Calu3 (cell line): ENCODE data around the gene PCNT. TPM values are rescaled to one million over a fixed set of nuclear protein-coding genes. Genes with fewer than 3 reads are reported as not detected.

Experiments
- BruUV-seq: library from RNA; stranded (reverse); fragments of 400-500 nt; replicated peaks from 2 replicates; lab custom pipeline; 2021; lab: Mats Ljungman, UMichigan
- CTCF ChIA-PET: fragments of 300-600 bp; sonication (Branson Sonifier 250); formaldehyde crosslinking; loops from one replicate; lab custom pipeline; 2022; ENCODE audit warnings: antibody characterized with exemption; lab: Charles Lee
- DNase-seq: peaks from one replicate; pipeline ENCODE4 v3.0.0; 2022
- H3K27ac Mint-ChIP-seq: one replicate; pipeline ENCODE4 v1.8.0; 2022; ENCODE audit warnings: mixed read lengths; ENCODE audit not compliant: unreplicated experiment
- H3K27me3 Mint-ChIP-seq: one replicate; pipeline ENCODE4 v1.8.0; 2022; ENCODE audit warnings: mixed read lengths; ENCODE audit not compliant: unreplicated experiment
- H3K36me3 Mint-ChIP-seq: one replicate; pipeline ENCODE4 v1.8.0; 2022; ENCODE audit warnings: mild to moderate bottlenecking, moderate library complexity, mixed read lengths; ENCODE audit not compliant: insufficient read depth, unreplicated experiment
- H3K4me1 Mint-ChIP-seq: one replicate; pipeline ENCODE4 v1.8.0; 2022; ENCODE audit warnings: mild to moderate bottlenecking, low read depth, mixed read lengths; ENCODE audit not compliant: unreplicated experiment
- H3K4me3 Mint-ChIP-seq: one replicate; pipeline ENCODE4 v1.8.0; 2022; ENCODE audit warnings: mild to moderate bottlenecking, low read depth, moderate library complexity, mixed read lengths; ENCODE audit not compliant: unreplicated experiment
- H3K9me3 Mint-ChIP-seq: one replicate; pipeline ENCODE4 v1.8.0; 2022; ENCODE audit warnings: low read depth, mixed read lengths; ENCODE audit not compliant: unreplicated experiment
- intact Hi-C: fragments of 100-400 bp; cut with micrococcal nuclease; formaldehyde crosslinking; loops from one replicate; pipeline ENCODE4 v1.10.0; 2022; ENCODE audit not compliant: unreplicated experiment
- total RNA-seq: library from RNA; stranded (reverse); gene quantifications from 2 replicates; pipeline ENCODE4 v1.2.3, GENCODE V29; 2022
- TF ChIP-seq, protein P1 (sequence below): fragments of 200-600 bp; IDR thresholded peaks from one replicate; pipeline ENCODE4 v1.8.0; 2022; ENCODE audit warnings: antibody characterized with exemption; ENCODE audit not compliant: unreplicated experiment

PCNT gene
- total RNA-seq, 1 experiment from 2014 or later: 32.2 TPM

DNA sequence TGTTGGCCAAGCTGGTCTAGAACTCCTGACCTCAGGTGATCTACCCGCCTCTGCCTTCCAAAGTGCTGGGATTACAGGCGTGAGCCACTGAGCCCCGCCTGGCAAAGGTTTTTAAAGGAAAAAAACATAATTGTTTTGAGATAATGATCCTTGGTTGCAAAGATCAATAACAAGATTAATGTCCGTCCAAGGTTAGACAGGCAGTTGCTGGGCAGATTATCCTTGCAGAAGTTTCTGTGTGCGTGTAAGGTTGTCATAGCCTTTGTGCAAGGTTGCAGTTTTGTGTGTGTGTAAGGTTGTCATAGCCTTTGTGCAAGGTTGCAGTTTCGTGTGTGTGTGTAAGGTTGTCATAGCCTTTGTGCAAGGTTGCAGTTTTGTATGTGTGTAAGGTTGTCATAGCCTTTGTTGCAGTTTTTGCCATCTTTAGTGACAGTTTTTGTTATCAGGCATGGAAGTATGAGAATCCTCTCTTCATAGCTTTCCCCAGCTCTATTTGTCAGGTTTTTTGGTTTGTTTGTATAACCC is 34.2 kb upstream of the PCNT start:
- H3K4me1 Mint-ChIP-seq: no peaks in the 10 kb centered on the region
- CTCF ChIA-PET: interaction anchor here (0.7 kb wide), 2 partner anchors 33 to 49 kb away, joined by 3 to 4 read pairs; no protein-coding TSS in a partner anchor
- no peak for DNase-seq
- BruUV-seq: no TSS peak
- TF ChIP-seq, protein P1, sequence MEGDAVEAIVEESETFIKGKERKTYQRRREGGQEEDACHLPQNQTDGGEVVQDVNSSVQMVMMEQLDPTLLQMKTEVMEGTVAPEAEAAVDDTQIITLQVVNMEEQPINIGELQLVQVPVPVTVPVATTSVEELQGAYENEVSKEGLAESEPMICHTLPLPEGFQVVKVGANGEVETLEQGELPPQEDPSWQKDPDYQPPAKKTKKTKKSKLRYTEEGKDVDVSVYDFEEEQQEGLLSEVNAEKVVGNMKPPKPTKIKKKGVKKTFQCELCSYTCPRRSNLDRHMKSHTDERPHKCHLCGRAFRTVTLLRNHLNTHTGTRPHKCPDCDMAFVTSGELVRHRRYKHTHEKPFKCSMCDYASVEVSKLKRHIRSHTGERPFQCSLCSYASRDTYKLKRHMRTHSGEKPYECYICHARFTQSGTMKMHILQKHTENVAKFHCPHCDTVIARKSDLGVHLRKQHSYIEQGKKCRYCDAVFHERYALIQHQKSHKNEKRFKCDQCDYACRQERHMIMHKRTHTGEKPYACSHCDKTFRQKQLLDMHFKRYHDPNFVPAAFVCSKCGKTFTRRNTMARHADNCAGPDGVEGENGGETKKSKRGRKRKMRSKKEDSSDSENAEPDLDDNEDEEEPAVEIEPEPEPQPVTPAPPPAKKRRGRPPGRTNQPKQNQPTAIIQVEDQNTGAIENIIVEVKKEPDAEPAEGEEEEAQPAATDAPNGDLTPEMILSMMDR: no peak
- no peak overlapping the region for H3K4me3 Mint-ChIP-seq
- H3K27ac Mint-ChIP-seq: no peak overlapping the region
- intact Hi-C loops: no loop called here
- no peaks in the 10 kb centered on the region for H3K9me3 Mint-ChIP-seq
- no peaks in the 10 kb centered on the region for H3K27me3 Mint-ChIP-seq
- H3K36me3 Mint-ChIP-seq: peaks cover 23% of the 10 kb centered on the region

DNA sequence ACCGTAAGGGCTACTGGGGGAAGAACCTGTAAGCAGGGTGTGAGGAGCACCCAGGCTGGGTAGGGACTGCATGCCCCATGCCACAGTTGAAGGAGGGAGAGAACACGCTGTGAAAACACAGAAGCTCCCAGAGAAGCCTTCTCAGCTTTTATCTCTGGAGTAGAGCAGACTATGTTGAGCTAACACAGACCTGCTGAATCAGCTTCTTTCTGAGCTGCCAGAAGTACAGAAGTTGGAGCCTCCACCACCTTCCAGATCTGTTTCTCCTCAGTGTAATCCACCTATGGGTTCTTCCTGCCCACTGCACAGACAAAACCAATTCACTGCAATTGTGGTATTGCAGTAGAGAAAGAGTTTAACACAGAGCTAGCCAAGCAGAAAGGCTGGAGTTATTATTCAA is 32.4 kb upstream of the PCNT start:
- intact Hi-C loops: no loop called here
- CTCF ChIA-PET: no interaction called here
- BruUV-seq: no TSS peak
- H3K36me3 Mint-ChIP-seq: peaks cover 14% of the 10 kb centered on the region
- no peaks in the 10 kb centered on the region for H3K27me3 Mint-ChIP-seq
- no peak overlapping the region for H3K27ac Mint-ChIP-seq
- H3K9me3 Mint-ChIP-seq: no peaks in the 10 kb centered on the region
- TF ChIP-seq, protein P1: no peak
- no peaks in the 10 kb centered on the region for H3K4me1 Mint-ChIP-seq
- no peak overlapping the region for H3K4me3 Mint-ChIP-seq
- DNase-seq: no peak

DNA sequence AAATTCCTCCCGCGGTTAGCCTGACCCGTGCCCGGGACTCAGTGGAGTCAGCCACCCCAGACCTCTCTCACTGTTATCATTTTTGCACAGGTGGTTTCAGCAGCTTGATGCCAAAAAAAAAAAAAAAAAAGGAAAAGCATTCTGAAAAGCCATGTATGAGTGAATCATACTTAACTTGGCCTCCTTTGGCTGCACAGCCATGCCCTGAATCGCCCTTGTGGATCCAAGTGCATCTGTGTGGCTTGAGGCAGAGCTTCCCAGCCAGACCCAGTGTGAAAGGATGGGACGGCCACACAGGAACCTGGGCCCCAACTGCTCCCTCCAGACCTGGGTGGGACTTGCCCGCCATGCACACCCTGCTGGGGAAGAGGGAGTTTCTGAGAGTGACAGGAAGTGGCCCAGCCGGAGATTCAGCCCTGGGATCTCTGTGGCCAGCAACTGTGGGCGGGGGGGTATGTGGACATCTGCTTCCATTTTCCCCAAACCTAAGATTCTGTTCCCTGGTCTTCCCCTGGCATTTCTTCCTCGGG is 29.2 kb upstream of the PCNT start:
- Mint-ChIP-seq H3K4me3 (no peak overlapping the region), H3K9me3 (no peaks in the 10 kb centered on the region), H3K27ac (peak overlapping the region; percentile 17), H3K4me1 (no peaks in the 10 kb centered on the region), H3K27me3 (no peaks in the 10 kb centered on the region), H3K36me3 (peaks cover 23% of the 10 kb centered on the region)
- no TSS peak for BruUV-seq
- TF ChIP-seq, protein P1: no peak
- peak; percentile 22 for DNase-seq
- intact Hi-C loops: no loop called here
- CTCF ChIA-PET: no interaction called here

DNA sequence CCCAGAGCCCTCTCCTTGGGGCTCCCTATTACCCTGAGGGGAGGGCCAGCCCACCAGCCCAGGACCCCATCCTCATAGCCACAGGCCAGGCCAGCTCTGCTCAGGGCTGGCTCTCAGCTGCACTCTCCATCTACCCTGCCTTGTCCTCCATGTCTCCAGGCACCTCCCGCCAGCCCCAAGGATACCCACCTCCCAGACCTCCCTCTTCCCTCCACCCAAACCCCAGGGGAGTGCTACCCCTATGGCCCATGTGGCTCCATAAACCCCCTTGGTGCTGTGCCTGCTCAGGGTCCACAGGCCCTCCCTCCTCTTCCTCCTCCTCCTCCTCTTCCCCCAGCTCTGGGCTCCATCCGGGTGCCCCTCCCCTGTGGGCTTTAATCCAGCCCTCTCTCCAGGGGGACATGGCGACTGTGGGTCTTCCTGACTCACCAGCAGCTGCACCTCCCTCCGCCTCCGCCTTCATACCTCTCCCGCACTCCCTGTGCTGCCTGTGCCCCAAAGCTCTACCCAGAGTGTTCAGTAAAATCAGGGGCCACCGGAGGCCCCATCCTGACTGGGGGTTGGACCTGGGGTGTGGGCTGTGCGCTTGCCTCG is 28.7 kb upstream of the PCNT start:
- peaks cover 28% of the 10 kb centered on the region for H3K36me3 Mint-ChIP-seq
- intact Hi-C loops: no loop called here
- TF ChIP-seq, protein P1: no peak
- H3K9me3 Mint-ChIP-seq: no peaks in the 10 kb centered on the region
- H3K27me3 Mint-ChIP-seq: no peaks in the 10 kb centered on the region
- peak overlapping the region; percentile 17 for H3K27ac Mint-ChIP-seq
- no peak for DNase-seq
- H3K4me3 Mint-ChIP-seq: no peak overlapping the region
- BruUV-seq: no TSS peak
- H3K4me1 Mint-ChIP-seq: no peaks in the 10 kb centered on the region
- CTCF ChIA-PET: no interaction called here
